GM19467 (cell line): ENCODE results near the gene C3orf33.
"Not testable (repeated sequence)": the region's sequence is repeated elsewhere in the genome, so short reads cannot be mapped to it uniquely, and the experiment has no call there.

Experiments
- ATAC-seq: cut with Tn5 transposase; IDR thresholded peaks from one replicate; pipeline ENCODE4 v1.9.1; 2021; ENCODE audit warnings: mild to moderate bottlenecking, moderate library complexity; ENCODE audit not compliant: unreplicated experiment

C3orf33 gene, protein sequence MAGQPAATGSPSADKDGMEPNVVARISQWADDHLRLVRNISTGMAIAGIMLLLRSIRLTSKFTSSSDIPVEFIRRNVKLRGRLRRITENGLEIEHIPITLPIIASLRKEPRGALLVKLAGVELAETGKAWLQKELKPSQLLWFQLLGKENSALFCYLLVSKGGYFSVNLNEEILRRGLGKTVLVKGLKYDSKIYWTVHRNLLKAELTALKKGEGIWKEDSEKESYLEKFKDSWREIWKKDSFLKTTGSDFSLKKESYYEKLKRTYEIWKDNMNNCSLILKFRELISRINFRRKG

DNA sequence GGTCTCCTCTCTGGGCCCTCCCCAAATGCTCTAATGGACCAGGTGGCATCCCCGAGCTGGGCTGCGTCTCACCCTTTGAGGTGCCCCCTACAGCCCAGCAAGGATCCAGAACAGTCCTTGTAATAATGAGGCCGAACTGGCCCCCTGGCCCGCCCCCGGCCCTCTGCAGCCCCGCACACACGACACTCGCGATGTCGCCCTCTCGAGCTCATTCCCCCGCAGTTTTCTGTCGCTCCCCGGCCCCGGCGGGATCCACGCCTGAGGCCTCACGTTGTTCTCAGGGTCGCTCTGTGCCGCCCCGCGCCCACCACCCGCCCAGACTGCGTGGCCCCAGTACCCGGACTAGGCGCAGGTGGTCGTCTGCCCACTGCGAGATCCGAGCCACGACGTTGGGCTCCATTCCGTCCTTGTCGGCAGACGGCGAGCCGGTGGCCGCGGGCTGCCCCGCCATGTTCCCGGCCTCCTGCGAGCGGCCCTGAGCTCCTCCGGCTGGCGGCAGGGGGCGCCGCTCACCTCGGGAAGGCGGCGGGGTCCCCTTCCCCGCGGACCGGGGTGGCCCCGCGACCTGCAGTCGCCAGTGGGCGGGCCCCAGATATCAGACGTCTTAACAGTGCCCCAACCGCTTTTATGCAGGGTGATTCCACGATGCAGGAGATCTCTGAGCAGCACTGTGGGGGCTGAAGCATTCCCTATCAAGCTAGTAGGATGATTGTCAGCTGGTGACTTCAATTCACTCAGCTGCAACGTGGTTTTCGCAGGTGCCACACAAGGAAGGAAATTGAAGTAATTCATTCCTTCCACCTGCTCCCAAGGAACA, at the start of gene C3orf33:
C3orf33 (minus strand) TSS at position 477 of the 817 bp plus-strand sequence; CDS start at position 451, 26 bp downstream.
- ATAC-seq = peak; percentile 98

- ATAC-seq = peak; percentile 94
Measured at GRCh38 chr3:155854141-155854940, 48.3 kb upstream of the C3orf33 start, which contains the start of gene SLC33A1. Gene SLC33A1 (minus strand): TSS chr3:155854427. CDS start chr3:155853997, 430 bp downstream.

DNA sequence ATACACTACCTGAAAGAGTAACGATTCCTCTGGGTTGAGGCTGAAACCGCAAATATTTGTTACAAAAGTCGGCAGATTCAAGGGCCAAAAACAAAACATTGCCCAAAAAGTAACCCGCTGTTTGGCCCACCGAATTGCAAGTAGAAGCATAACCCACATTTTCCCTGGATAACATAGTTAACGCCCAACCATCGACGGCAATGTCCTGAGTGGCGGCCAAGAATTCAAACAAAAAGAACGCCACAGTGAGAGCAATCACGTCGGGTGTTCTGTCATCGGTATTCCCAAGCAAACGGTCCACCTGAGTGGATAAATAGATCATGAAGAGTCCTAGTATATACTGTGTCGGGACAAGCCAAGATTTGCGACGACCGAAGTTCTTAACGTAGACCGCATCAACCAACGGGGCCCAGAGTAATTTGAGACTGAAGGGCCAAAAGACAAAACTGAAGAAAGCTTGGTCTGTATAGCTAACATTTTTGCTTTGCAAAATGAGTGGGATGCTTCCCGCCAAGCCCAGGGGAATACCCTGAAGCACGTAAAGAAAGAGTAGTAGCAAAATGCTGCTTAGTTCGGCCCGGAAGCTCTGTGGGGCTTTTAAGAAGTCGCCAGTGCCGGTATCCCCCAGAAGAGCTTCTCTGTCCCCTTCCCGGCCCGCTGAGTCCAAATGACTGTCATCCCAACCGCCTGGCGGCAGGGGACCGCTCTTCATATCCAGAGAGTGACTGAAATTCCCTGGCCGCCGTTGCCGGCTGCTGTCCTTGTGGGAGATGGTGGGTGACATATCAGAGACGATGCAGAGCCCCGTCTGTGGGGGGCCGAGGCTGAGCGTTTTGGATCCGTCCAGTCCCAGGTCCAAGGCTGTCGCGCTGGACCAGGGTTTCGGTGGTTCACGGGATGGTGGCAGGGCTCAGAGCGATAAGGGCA, 47.4 kb upstream of the C3orf33 start:
- peak; percentile 1 for ATAC-seq

DNA sequence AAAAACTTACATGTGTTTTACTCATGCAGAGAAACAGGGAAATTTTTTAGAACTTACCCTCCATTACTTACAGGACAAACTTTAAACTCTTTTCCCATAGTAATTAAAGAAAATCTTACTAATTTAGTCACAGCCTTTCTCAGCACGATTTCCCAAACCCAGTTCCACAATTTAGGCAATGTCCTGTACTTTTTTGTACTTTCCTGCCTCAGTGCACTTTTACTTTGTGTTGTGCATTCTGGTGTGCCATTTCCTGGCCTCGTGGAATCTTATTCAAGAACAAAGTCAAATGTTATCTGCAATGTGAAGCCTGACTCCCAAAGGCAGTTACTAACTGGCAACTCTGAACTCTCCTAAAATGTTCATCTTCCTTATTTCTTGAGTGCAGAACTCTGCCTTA, 46.3 kb upstream of the C3orf33 start:
- ATAC-seq = no peak

GRCh38 chr3:155849404-155849803, 43.3 kb upstream of the C3orf33 start:
- ATAC-seq = not testable (repeated sequence)

DNA sequence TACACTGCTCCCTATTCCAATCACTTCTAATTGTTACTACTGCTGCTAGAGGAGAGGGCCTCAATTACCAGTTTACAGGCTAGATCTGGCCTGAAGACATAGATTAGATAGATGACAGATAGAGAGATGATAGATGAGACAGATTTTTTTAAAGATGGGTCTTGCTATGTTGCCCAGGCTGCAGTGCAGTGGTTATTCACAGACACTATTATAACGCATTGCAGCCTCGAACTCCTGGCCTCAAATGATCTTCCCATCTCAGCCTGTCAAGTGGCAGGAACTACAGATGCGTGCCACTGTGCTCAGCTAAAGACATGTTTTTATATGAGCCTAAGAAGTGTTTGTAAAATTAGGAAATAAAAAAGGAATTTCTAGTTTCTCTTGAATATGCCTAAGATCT, 41.9 kb upstream of the C3orf33 start:
- ATAC-seq = no peak

DNA sequence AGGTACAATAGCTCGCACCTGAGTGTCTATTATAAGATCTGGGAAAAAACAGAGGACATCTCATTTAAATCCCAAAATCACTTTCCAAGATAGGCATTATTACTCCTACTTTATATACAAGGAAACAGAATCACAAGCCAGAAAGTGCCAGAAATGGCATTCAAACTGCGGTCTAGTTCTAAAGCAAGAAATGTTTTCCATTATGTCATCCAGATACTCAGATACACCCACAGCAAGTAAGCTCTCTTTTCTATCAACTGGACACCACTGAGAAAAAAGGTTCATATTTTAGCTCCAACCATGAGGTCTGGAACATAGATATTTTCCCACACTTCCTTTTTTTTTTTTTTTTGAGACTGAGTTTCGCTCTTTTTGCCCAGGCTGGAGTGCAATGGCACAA, 40.0 kb upstream of the C3orf33 start:
- ATAC-seq = no peak

DNA sequence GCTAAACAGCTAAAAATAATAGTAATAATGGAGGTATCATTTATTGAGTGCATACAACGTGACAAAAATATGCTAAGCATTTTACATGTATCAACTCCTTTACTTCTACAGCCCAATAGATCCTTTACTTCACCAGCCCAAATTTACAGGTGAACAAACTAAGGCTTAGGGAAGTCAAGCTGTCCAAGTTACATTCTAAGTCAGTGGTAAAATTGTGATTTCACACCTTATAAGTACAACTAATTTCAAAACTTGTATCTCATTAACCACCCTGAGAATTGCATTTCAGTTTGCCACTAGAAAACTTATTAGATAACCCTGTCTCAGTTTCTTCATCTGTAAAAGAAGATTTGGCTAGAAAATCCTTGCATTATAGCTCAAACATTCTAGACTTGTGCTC, 37.5 kb upstream of the C3orf33 start:
- ATAC-seq = no peak

- no peak for ATAC-seq
Measured at GRCh38 chr3:155835341-155836071, 29.4 kb upstream of the C3orf33 start.

DNA sequence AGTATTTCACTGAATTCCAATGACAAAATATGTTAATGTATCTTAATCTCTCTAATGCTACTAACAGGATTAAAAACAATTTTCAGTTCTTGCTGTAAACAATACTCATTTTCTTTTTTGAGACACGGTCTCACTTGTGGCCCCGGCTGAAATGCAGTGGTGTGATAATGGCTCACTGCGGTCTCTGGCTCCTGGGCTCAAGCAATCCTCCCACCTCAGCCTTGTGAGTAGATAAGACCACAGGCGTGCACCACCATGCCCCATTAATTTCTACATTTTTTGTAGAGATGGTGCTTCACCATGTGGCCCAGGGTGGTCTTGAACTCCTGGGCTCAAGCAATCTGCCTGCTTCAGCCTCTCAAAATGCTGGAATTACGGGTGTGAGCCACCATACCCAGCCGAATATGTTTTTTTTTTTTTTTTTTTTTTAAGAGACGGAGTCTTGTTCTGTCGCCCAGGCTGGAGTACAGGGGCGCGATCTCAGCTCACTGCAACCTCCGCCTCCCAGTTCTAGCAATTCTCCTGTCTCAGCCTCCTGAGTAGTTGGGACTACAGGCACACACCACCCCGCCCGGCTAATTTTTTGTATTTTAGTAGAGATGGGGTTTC, 22.5 kb upstream of the C3orf33 start:
- not testable (repeated sequence) for ATAC-seq

DNA sequence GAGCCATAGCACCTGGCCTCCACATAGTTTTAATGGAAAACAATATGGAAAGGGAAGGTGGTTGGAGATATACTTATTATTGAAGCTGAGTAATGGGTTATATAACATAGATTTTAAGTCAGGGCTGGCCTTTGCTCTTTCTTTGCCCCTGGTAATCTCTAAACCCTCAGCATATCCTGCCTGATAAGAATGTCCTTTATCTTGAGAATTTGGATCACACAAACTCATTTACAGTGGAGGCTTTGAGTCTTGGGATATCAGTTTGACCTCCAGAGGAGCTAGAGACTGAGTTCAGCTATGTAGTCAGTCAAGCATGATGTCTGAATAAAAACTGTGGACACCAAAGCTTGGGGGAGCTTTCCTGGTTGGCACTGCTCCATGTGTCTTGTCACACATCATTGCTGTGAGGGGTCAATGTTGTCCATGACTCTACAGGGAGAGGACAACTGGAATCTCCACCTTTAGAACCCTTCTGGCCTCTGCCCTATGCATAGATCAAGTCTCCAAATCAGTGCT, 9.0 kb upstream of the C3orf33 start:
- ATAC-seq = no peak

DNA sequence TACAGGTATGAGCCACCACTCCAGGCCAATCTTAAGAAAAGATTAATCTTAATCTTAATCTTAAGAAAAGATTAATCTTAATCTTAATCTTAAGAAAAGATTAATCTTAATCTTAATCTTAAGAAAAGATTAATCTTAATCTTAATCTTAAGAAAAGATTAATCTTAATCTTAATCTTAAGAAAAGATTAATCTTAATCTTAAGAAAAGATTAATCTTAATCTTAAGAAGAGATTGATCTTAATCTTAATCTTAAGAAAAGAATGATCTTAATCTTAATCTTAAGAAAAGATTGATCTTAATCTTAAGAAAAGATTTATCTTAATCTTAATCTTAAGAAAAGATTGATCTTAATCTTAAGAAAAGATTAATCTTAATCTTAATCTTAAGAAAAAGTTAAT, 7.1 kb upstream of the C3orf33 start:
- not testable (repeated sequence) for ATAC-seq

- no peak for ATAC-seq
Measured at GRCh38 chr3:155809181-155809580, 3.1 kb upstream of the C3orf33 start.

DNA sequence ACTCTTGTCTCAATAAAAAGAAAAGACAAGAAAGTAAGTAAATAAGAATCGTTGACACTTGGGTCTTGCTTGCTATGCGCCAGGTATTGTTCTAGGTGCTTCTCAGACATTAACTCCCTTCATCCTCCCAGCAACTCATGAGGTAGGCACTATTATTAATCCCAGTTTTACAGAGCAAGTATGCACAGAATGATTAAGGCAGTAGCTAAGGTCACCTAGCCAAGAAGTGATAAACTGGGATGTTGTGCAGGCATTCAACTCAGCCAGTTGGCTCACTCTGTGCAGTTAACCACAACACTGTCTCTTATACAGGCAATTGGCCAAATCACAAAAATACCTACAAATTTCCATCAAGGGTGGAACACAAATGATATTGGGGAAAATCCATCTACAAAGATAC, 1.7 kb upstream of the C3orf33 start:
- ATAC-seq = no peak

DNA sequence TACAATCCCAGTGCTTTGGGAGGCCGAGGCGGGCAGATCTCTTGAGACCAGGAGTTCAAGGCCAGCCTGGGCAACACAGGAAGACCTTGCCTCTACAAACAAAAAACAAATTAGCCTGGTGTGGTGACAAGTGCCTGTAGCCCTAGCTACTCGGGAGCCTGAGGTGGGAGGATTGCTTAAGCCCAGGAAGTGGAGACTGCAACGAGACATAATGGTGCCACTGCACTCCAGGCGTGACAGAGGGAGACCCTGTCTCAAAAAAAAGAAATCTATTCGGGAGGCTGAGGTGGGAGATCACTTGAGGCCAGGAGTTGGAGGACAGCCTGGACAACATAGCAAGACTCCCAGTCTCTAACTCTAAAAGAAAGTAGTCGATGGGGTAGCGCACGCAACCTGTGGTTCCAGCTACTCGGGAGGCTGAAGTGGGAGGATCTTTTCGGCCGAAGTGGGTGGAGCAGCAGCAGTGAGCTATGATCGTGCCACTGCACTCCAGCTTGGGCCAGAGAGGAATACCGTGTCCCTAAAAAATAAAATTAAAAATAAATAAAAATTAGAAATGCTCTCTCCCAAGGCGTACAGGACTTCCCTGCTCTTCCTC, 775 bp downstream of the C3orf33 start:
- ATAC-seq = no peak

DNA sequence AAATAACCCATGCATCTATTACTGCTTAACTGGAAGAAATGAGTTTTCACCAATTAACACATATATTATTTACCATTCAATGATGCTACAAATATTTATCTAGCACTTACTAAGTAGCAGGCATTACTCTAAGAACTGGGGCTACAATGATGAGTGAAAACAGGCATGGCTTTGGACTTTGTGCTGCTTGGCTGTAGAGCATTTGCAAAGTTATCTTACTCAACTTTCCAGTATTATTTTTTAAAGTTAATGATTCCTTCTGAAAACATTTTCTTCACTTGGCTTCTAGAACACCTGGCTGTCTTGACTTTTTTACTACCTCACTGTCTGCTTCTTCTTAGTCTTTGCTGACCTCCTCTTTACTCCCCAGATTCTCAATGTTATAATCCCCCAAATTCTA, 1.8 kb downstream of the C3orf33 start:
- no peak for ATAC-seq

DNA sequence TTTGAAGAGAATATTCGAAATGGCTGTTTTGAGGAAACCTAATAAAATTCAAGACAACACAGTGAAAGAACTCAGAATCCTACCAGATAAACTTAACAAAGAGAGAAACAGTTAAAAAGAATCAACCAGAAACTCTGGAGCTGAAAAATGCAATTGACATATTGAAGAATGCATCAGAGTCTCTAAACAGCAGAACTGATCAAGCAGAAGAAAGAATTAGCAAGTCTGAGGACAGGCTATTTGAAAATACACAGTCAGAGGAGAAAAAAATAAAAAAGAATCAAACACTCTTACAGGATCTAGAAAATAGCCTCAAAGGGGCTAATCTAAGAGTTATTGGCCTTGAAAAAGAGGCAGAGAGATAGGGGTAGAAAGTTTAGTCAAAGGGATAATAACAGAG, 13.5 kb downstream of the C3orf33 start:
- ATAC-seq = no peak

DNA sequence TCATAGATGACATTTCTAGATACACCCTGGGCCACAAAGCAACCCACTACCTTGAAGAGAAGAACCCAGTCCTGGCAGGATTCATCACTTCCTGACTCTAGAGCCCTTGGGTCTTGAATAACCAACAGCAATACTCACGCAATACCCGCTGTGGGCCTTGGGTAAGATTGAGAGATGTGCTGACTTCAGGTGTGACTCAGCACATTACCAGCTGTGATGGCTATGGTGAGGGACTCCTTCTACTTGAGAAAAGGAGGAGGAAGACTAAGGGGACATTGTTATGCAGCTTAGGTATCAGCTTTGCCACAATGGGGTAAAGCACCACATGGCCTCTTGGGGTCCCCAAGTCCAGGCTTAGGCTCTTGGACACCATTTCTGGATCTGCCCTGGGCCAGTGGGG, 14.9 kb downstream of the C3orf33 start:
- no peak for ATAC-seq
